Upper lobe of left lung (tissue), 6 donors: ENCODE data around the gene COQ7. TPM values are rescaled to one million over a fixed set of nuclear protein-coding genes. Genes with fewer than 3 reads are reported as not detected.
A peak's percentile ranks its signal among the peaks of the same experiment; 100 is the strongest.

Experiments
- ATAC-seq, 2 donors: fragments of 200-7000 bp; cut with Tn5 transposase; one replicate each; pipeline ENCODE4 v1.9.1; 2022; ENCODE audit warnings: mild to moderate bottlenecking in 2 of 2, moderate library complexity in 2 of 2; ENCODE audit not compliant: low FRiP score in 2 of 2
- DNase-seq, 2 donors: peaks; one replicate each; pipeline ENCODE4 v3.0.0-alpha.2; 2019 to 2020
- H3K27ac ChIP-seq, 4 donors: fragments of 200-600 bp; sonication (generic); one replicate each; pipeline ENCODE4 v1.5.1; 2016 to 2019
- H3K27me3 ChIP-seq, 4 donors: fragments of 200-600 bp; sonication (generic); one replicate each; pipeline ENCODE4 v1.5.1; 2017 to 2019
- H3K36me3 ChIP-seq, 4 donors: fragments of 200-600 bp; sonication (generic); one replicate each; pipeline ENCODE4 v1.5.1; 2016 to 2019
- H3K4me1 ChIP-seq, 4 donors: fragments of 200-600 bp; sonication (generic); one replicate each; pipeline ENCODE4 v1.5.1; 2018 to 2019
- H3K4me3 ChIP-seq, 4 donors: fragments of 200-600 bp; sonication (generic); one replicate each; pipeline ENCODE4 v1.5.1; 2017 to 2019; ENCODE audit warnings: mild to moderate bottlenecking in 2 of 4, moderate library complexity in 1 of 4
- H3K9me3 ChIP-seq, 4 donors: fragments of 200-600 bp; sonication (generic); one replicate each; pipeline ENCODE4 v1.5.1; 2018 to 2019
- CTCF ChIP-seq, 6 experiments: fragments of 450-650 bp in 4 of 6; fragments of 200-600 bp in 2 of 6; sonication (generic) in 2 of 6; IDR thresholded peaks; one replicate each; pipeline ENCODE4 v1.5.1; 2016 to 2019; ENCODE audit warnings: antibody characterized with exemption in 6 of 6
- EP300 ChIP-seq, 4 donors: sonication (generic); formaldehyde crosslinking; IDR thresholded peaks; one replicate each; pipeline ENCODE4 v1.5.1; 2017; ENCODE audit warnings: antibody characterized with exemption in 4 of 4, control low read depth in 2 of 4
- POLR2A ChIP-seq, 4 donors: fragments of 450-650 bp; IDR thresholded peaks; one replicate each; pipeline ENCODE4 v1.5.1; 2016 to 2017; ENCODE audit warnings: antibody characterized with exemption in 4 of 4, mild to moderate bottlenecking in 2 of 4
- POLR2AphosphoS5 ChIP-seq, 2 donors: sonication (generic); formaldehyde crosslinking; IDR thresholded peaks; one replicate each; pipeline ENCODE4 v1.5.1; 2017; ENCODE audit warnings: antibody characterized with exemption in 2 of 2
- WGBS, 2 donors: methylation state at CpG; one replicate each; pipeline ENCODE4 v1.1.5; 2017 to 2018; 5-methylcytosine and 5-hydroxymethylcytosine counted together
- total RNA-seq, 6 donors: library from RNA; depleted of rRNA in 4 of 6; stranded (reverse); fragments of >200 nt in 4 of 6; gene quantifications; one replicate each; pipeline versions ENCODE4 v1.1.0 to v1.2.1, GENCODE V29; 2016 to 2021
- donor health status: DM: no; HTN: no; CAD: no; lungs with moderate emphysema.
- donor health status: DM: no; HTN: yes; CAD: no; lungs with severe emphysema.

Gene COQ7
- total RNA-seq, 6 donors from 2014 or later, result 14.6 to 41.9 (median 20.0) TPM

- Histone ChIP-seq H3K4me3 (no peak overlapping the region), H3K36me3 (peaks cover 0 to 10% (median 7%) of the 10 kb centered on the region in 4 donors), H3K27me3 (peaks cover 0 to 8% (median 0%) of the 10 kb centered on the region in 4 donors), H3K27ac (no peak overlapping the region), H3K4me1 (peaks cover 29 to 49% (median 33%) of the 10 kb centered on the region in 4 donors), H3K9me3 (no peaks in the 10 kb centered on the region)
- no peak for TF ChIP-seq CTCF (IDR thresholded peaks at IDR 0.05)
- no peak for TF ChIP-seq EP300 (IDR thresholded peaks at IDR 0.05)
- TF ChIP-seq POLR2AphosphoS5 (IDR thresholded peaks at IDR 0.05), result no peak
- no peak for TF ChIP-seq POLR2A (IDR thresholded peaks at IDR 0.05)
- 73 to 78% methylated on average over 4 of the region's 4 CpGs for WGBS, 2 donors
- no peak for ATAC-seq
- DNase-seq, result no peak
Observed at GRCh38 chr16:19110537-19111360, 43.3 kb downstream of the COQ7 start.

DNA sequence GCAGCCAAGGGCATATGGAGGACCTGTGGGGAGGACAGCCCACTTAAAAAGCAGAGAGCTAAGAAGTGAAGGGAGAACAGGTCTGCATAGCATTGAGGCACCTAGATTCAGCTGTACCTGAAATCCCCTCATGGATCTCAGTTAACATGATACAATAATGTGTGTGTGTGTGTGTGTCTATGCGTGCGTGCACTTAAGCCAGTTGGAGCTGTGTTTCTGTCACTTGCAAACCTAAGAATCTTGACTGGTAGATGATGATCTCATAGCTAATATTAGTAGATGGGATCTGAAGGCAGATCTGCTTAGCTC lies 44.6 kb downstream of the COQ7 start:
- WGBS, 2 donors, result 97% methylated on average over 2 of the region's 2 CpGs
- no peak overlapping the region for H3K4me3 ChIP-seq
- peaks cover 0 to 17% (median 11%) of the 10 kb centered on the region in 4 donors for H3K36me3 ChIP-seq
- H3K9me3 ChIP-seq, result no peaks in the 10 kb centered on the region
- H3K4me1 ChIP-seq, result peaks cover 32 to 49% (median 35%) of the 10 kb centered on the region in 4 donors
- TF ChIP-seq EP300 (IDR thresholded peaks at IDR 0.05), result no peak
- TF ChIP-seq POLR2A (IDR thresholded peaks at IDR 0.05), result no peak
- TF ChIP-seq CTCF (IDR thresholded peaks at IDR 0.05), result no peak
- TF ChIP-seq POLR2AphosphoS5 (IDR thresholded peaks at IDR 0.05), result no peak
- peaks cover 0 to 8% (median 0%) of the 10 kb centered on the region in 4 donors for H3K27me3 ChIP-seq
- no peak for ATAC-seq
- no peak for DNase-seq
- H3K27ac ChIP-seq, result peak overlapping the region in 1 of 4 donors; percentile 98

- no peaks in the 10 kb centered on the region for H3K9me3 ChIP-seq
- peak within 1 kb of the TSS; percentile 61 to 83 (median 72) for H3K4me3 ChIP-seq
- H3K36me3 ChIP-seq, result peaks cover 0 to 20% (median 11%) of the 10 kb centered on the region in 4 donors
- 0% methylated on average over 6 to 67 of the region's 74 CpGs for WGBS, 2 donors
- H3K4me1 ChIP-seq, result peaks cover 43 to 56% (median 52%) of the 10 kb centered on the region in 4 donors
- H3K27ac ChIP-seq, result peak within 1 kb of the TSS; percentile 93 to 98 (median 97)
- DNase-seq, result peak; percentile 87 to 95
- peak; percentile 94 for ATAC-seq
- TF ChIP-seq POLR2AphosphoS5 (IDR thresholded peaks at IDR 0.05) (peak; percentile 79 to 80), EP300 (IDR thresholded peaks at IDR 0.05) (no peak), CTCF (IDR thresholded peaks at IDR 0.05) (peak in 4 of 6 experiments; percentile 6 to 27 (median 19)), POLR2A (IDR thresholded peaks at IDR 0.05) (peak in 3 of 4 donors; percentile 63 to 92 (median 89))
- H3K27me3 ChIP-seq, result peaks cover 0 to 8% (median 0%) of the 10 kb centered on the region in 4 donors
Observed at GRCh38 chr16:19113577-19114358, 46.4 kb downstream of the COQ7 start, which contains the start of gene ITPRIPL2. Gene ITPRIPL2 (plus strand): TSS chr16:19113964. CDS start chr16:19114462, 498 bp downstream.

- peaks cover 0 to 8% (median 0%) of the 10 kb centered on the region in 4 donors for H3K27me3 ChIP-seq
- no peaks in the 10 kb centered on the region for H3K9me3 ChIP-seq
- peak overlapping the region; percentile 93 to 98 (median 97) for H3K27ac ChIP-seq
- WGBS, 2 donors, result 8 to 19% methylated on average over 19 to 62 of the region's 80 CpGs
- TF ChIP-seq POLR2A (IDR thresholded peaks at IDR 0.05), result peak in 2 of 4 donors; percentile 18 to 22
- TF ChIP-seq EP300 (IDR thresholded peaks at IDR 0.05), result peak in 2 of 4 donors; percentile 13 to 18
- peak; percentile 61 to 70 for TF ChIP-seq POLR2AphosphoS5 (IDR thresholded peaks at IDR 0.05)
- TF ChIP-seq CTCF (IDR thresholded peaks at IDR 0.05), result peak in 5 of 6 experiments; percentile 3 to 67 (median 50)
- peaks cover 0 to 20% (median 11%) of the 10 kb centered on the region in 4 donors for H3K36me3 ChIP-seq
- peak; percentile 69 to 91 for DNase-seq
- peaks cover 50 to 63% (median 58%) of the 10 kb centered on the region in 4 donors for H3K4me1 ChIP-seq
- ATAC-seq, result peak; percentile 20 to 22
- peak overlapping the region; percentile 61 to 83 (median 72) for H3K4me3 ChIP-seq
Observed at GRCh38 chr16:19114359-19115147, 47.1 kb downstream of the COQ7 start.
